GM21367 (cell line): ENCODE measurements around the gene YIPF4.
"Not testable (repeated sequence)": the region's sequence is repeated elsewhere in the genome, so short reads cannot be mapped to it uniquely, and the experiment has no call there.

Source experiments
- ATAC-seq: cut with Tn5 transposase; IDR thresholded peaks from one replicate; pipeline ENCODE4 v1.9.1; 2021; ENCODE audit not compliant: unreplicated experiment

The YIPF4 gene

DNA sequence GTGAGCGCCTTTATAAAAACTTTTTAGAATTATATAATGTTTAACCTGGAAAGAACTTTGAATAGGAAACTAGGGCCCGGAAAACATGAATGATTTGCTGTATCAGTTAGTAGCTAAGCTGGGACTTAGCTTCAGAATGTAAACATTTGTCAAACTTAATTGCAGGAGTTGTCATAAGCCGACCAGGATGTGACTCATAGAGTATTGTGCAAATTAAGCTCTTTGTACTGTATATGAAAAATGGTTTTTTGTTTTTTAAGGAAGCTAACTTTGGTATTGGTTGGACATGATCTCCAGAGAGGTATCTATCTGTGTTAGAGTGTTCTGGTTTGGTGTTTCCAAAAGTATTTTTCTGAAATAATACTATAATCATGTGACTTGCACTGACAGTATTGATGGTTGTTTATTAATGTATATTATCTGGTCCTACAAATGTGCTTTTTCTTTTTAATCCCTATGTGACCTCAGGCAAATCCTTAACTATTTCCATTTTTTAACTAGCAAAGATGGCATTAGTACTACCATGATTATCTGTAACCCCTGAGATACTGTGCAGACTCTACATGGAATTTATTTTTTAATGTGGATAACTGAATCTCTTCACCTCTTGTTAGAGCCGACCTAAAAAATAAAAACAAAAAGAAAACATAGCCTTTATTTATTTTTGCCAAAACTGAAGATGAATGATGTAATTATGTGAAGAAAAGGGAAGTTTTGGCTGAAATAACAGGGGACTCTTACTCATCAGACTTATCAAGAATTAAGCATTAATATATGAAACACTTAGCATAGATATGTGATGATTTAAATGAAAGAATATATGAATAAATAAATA lies 11.7 kb downstream of the YIPF4 start:
- ATAC-seq, result no peak

GRCh38 chr2:32290000-32290339 lies 12.3 kb downstream of the YIPF4 start:
- ATAC-seq, result no peak

- no peak for ATAC-seq
These were observed 14.0 kb downstream of the YIPF4 start for GRCh38 chr2:32291746-32292145.

DNA sequence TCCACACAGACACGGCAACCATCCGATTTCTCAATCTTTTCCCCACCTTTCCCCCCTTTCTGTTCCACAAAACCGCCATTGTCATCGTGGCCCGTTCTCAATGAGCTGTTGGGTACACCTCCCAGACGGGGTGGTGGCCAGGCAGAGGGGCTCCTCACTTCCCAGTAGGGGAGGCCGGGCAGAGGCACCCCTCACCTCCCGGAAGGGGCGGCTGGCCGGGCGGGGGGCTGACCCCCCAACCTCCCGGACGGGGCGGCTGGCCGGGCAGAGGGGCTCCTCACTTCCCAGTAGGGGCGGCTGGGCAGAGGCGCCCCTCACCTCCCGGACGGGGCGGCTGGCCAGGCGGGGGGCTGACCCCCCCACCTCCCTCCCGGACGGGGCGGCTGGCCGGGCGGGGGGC lies 15.8 kb downstream of the YIPF4 start:
- ATAC-seq, result not testable (repeated sequence)

GRCh38 chr2:32293966-32294562 lies 16.4 kb downstream of the YIPF4 start:
- ATAC-seq, result not testable (repeated sequence)

DNA sequence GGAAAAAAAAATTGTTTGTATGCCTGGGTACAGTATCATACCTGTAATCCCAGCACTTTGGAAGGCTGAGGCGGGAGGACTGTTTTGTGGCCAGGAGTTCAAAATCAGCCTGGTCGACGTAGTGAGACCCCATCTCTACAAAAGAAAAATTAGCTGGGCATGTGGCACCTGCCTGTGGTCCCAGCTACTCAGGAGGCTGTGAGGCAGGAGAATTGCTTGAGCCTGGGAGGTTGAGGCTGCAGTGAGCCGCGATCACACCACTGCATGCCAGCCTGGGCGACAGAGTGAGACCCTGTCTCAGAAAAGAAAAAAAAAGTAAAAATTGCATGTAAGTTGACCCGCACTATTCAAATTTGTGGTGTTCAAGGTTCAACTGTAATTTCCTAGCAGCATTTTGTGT lies 32.9 kb downstream of the YIPF4 start:
- ATAC-seq, result no peak

DNA sequence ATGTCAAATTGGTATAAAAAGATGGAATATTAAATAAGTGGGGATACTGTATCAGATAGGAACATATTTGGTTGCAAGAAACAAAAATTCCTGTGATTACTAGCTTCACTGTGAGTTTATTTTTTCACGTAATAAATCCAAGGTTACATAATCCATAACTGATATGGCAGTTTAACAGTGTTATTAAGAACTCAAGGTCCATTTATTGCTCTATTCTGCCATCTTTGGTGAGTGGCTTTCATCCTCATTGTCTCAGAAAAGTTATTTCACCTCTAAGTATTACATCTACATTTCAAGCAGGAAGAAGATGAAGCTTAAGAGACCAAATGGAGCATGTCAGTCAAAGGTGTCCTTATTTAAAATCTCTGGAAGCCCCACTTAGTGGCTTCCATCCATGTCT lies 37.2 kb downstream of the YIPF4 start:
- ATAC-seq, result no peak

DNA sequence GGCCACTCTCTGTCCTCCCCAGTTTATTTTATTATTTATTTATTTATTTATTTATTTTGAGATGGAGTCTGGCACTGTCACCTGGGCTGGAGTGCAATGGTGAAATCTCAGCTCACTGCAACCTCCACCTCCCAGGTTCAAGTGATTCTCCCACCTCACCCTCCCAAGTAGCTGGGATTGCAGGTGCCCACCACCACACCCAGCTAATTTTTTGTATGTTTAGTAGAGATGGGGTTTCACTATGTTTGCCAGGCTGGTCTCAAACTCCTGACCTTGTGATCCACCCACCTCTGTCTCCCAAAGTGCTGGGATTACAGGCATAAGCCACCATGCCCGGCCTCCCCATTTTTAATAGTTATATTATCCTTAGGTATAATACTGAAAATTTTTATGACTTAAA lies 51.0 kb downstream of the YIPF4 start:
- not testable (repeated sequence) for ATAC-seq

GRCh38 chr2:32329180-32329980 lies 51.7 kb downstream of the YIPF4 start:
- ATAC-seq, result not testable (repeated sequence)

DNA sequence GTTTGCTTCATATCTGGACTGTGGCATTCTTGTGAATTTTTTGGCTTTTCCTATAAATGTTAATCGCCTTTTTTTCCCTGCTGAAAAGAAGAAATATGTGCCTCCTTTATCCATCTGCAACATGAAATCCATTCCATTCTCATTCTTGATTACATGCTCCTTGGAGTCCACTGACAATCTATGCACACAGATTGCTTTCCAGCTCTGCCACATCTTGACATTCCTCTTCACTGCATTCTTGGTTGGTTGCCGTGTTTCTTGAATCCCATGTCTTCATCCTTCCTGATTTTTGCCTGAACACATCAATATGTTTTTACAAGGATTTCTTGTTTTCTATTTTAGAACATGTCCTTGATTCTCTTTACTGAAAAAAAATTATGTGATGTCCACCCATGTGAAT lies 52.4 kb downstream of the YIPF4 start:
- ATAC-seq, result no peak

DNA sequence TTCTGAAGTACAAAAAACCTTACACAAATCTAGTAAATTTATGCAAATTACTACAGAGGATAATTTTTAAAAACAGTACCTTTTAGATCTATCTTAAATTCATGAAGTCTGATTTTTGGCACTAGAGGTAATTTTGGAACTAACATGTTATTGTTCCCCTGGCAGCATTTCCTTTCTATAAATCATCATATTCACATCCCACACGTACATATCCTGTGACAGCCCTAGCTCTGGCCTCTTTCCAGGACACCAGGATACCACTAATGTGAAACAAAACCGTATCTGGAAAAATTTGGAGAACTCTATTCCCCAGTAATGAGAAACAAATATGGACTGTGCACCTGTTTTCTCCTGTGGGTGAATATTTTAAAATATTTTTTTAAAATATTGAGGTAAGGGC lies 65.1 kb downstream of the YIPF4 start:
- ATAC-seq, result no peak

GRCh38 chr2:32350797-32351196 lies 73.1 kb downstream of the YIPF4 start:
- not testable (repeated sequence) for ATAC-seq

DNA sequence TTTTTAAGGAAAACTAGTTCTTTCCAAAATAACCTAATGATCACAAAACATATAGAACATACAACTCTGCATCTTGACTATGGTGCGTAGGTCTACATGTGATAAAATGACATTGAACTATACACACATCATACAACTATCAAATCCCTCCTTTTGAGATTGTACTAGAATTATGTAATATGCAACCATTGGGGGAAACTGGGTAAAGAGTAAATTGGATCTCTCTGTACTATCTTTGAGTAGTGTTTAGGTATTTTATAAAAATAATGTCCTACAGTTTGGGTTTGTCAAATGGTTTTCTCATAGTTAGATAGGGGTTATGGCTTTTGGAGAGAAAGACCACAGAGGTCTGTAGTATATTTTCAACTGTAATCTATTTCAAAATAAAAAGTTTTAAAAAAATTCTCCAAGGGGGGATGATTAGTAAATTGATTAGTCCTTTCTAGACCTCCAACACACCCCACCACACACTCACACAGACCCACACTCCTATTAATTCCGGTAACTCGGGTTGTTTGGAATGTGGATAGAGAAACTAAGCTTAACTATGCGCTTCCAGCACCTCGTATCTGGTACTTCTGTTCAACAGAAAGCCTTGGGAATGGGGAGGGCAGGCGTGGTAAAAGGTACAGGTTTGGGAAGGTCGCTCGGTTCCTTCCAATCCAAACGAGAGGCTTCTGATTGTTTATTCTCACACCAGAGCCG lies 78.4 kb downstream of the YIPF4 start:
- ATAC-seq, result no peak

- ATAC-seq, result peak; percentile 84
These were observed 79.1 kb downstream of the YIPF4 start, which contains the start of gene BIRC6 for GRCh38 chr2:32356681-32357317. BIRC6 (plus strand) TSS chr2:32357023; CDS start chr2:32357162, 139 bp downstream.

GRCh38 chr2:32357318-32358110 lies 79.8 kb downstream of the YIPF4 start:
- peak; percentile 3 for ATAC-seq

- no peak for ATAC-seq
These were observed 80.4 kb downstream of the YIPF4 start for GRCh38 chr2:32358111-32358482.

DNA sequence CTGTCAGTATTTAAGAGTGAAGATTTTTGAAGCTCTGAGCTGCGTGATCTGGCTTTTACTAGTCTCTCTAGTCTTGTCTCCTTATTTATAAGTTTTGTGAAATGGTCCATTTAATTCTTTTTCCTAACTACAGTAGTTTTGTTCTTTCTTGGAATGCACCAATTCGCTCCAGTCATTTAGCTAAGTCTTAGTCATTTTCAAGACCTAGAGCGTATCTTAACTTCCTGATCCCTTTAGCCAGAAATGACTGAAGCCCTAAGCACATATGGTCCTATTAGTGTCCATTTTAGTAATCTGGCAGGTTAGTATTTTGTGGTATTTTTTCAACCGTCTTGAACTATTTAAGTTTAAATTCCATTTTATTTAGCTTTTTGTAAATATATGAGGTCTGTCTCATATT lies 82.7 kb downstream of the YIPF4 start:
- ATAC-seq, result no peak

GRCh38 chr2:32362997-32363396 lies 85.3 kb downstream of the YIPF4 start:
- ATAC-seq, result not testable (repeated sequence)

- no peak for ATAC-seq
These were observed 85.9 kb downstream of the YIPF4 start for GRCh38 chr2:32363597-32363996.

DNA sequence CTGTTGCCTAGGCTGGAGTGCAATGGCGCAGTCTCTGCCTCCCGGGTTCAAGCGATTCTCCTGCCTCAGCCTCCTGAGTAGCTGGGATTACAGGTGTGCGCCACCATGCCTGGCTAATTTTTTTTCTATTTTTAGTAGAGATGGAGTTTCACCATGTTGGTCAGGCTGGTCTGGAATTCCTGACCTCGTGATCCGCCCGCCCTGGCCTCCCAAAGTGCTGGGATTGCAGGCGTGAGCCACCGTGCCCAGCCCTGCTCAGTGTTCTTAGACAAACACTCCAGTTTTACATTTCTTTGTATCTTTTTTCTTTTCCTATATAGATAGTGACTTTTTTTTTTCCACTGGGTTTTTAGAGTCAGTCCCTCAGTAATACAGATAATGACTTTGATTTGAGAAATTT lies 86.6 kb downstream of the YIPF4 start:
- not testable (repeated sequence) for ATAC-seq
